Activated T-helper 1 cell treated with anti-CD3 and anti-CD28 coated beads, Interleukin-12 subunit alpha, Interleukin-12 subunit beta, Interleukin-2, Interleukin-4 antibody, amounts not matched to agents 30 ng/mL and 10 ng/mL and 1 ng/mL, durations not matched to agents 14 hours and 24 hours and 36 hours (primary cell): ENCODE measurements around the gene RPS2. TPM values are rescaled to one million over a fixed set of nuclear protein-coding genes. Genes with fewer than 3 reads are reported as not detected.

Experiments
- total RNA-seq: library from RNA; stranded (reverse); gene quantifications from 2 replicates; pipeline ENCODE4 v1.2.3, GENCODE V29; 2022

Gene RPS2
- total RNA-seq, 1 donor from 2014 or later, result 3,145 TPM

Other genes starting within 250 kb of the RPS2 start
- 49.5 and 49.9 TPM in 2 replicates for gene NME3, start 193.3 kb downstream of the RPS2 start, total RNA-seq
- gene EME2, start 192.0 kb downstream of the RPS2 start, total RNA-seq, result 31.0 and 32.7 TPM in 2 replicates
- gene MRPS34, start 191.7 kb downstream of the RPS2 start, total RNA-seq, result 209 and 215 TPM in 2 replicates
- gene SPSB3, start 182.3 kb downstream of the RPS2 start, total RNA-seq, result 30.3 and 30.8 TPM in 2 replicates
- 81.6 and 82.8 TPM in 2 replicates for gene NUBP2, start 181.9 kb downstream of the RPS2 start, total RNA-seq
- not detected in 2 replicates for gene IGFALS, start 171.1 kb downstream of the RPS2 start, total RNA-seq
- 57.8 and 58.7 TPM in 2 replicates for gene HAGH, start 138.0 kb downstream of the RPS2 start, total RNA-seq
- 19.4 and 20.2 TPM in 2 replicates for gene FAHD1, start 137.6 kb downstream of the RPS2 start, total RNA-seq
- gene MEIOB, start 92.7 kb downstream of the RPS2 start, total RNA-seq, result not detected in 2 replicates
- not detected in 2 replicates for gene HS3ST6, start 46.4 kb downstream of the RPS2 start, total RNA-seq
- 22.1 and 26.1 TPM in 2 replicates for gene MSRB1, start 21.6 kb downstream of the RPS2 start, total RNA-seq
- gene RPL3L, start 10.1 kb downstream of the RPS2 start, total RNA-seq, result 1.1 and 1.9 TPM in 2 replicates
- 134 and 138 TPM in 2 replicates for gene NDUFB10, start 5.3 kb downstream of the RPS2 start, total RNA-seq
- 0.70 and 0.93 TPM in 2 replicates for gene RNF151, start 2.0 kb upstream of the RPS2 start, total RNA-seq
- gene TBL3, start 7.2 kb upstream of the RPS2 start, total RNA-seq, result 84.9 and 87.3 TPM in 2 replicates
- 0.24 TPM in 1 of 2 replicates, not detected in the other for gene NOXO1, start 16.6 kb upstream of the RPS2 start, total RNA-seq
- gene GFER, start 19.4 kb upstream of the RPS2 start, total RNA-seq, result 46.2 and 54.0 TPM in 2 replicates
- gene SYNGR3, start 25.1 kb upstream of the RPS2 start, total RNA-seq, result 21.2 and 26.3 TPM in 2 replicates
- 100 and 105 TPM in 2 replicates for gene ZNF598, start 45.0 kb upstream of the RPS2 start, total RNA-seq
- 3.6 and 3.9 TPM in 2 replicates for gene NPW, start 55.0 kb upstream of the RPS2 start, total RNA-seq
- 2.2 and 2.5 TPM in 2 replicates for gene NHERF2, start 62.1 kb upstream of the RPS2 start, total RNA-seq
- gene NTHL1, start 83.0 kb upstream of the RPS2 start, total RNA-seq, result 50.0 and 52.7 TPM in 2 replicates
- gene TSC2, start 83.2 kb upstream of the RPS2 start, total RNA-seq, result 96.4 and 111 TPM in 2 replicates
- 92.5 and 104 TPM in 2 replicates for gene PKD1, start 171.1 kb upstream of the RPS2 start, total RNA-seq
- gene RAB26, start 183.8 kb upstream of the RPS2 start, total RNA-seq, result 0.24 and 0.70 TPM in 2 replicates
- 70.4 and 73.1 TPM in 2 replicates for gene TRAF7, start 191.0 kb upstream of the RPS2 start, total RNA-seq
- gene CASKIN1, start 231.8 kb upstream of the RPS2 start, total RNA-seq, result 1.0 and 1.2 TPM in 2 replicates
- gene MLST8, start 240.6 kb upstream of the RPS2 start, total RNA-seq, result 57.0 and 61.9 TPM in 2 replicates
- 24.7 and 25.1 TPM in 2 replicates for gene BRICD5, start 246.0 kb upstream of the RPS2 start, total RNA-seq